GM23338 (cell line): ENCODE data around the gene TMEM190. TPM values are rescaled to one million over a fixed set of nuclear protein-coding genes. Genes with fewer than 3 reads are reported as not detected.

ENCODE experiments used
- ATAC-seq: fragments of 200-7000 bp; cut with Tn5 transposase; 3 replicates; pipeline ENCODE4 v1.9.1; 2020
- DNase-seq: peaks from one replicate; pipeline ENCODE4 v3.0.0-alpha.2; 2015; ENCODE audit warnings: low spot score
- H2AFZ ChIP-seq: fragments of 200-600 bp; sonication (generic); 2 replicates; pipeline ENCODE4 v1.8.0; 2016; ENCODE audit warnings: antibody characterized with exemption, mild to moderate bottlenecking, moderate library complexity
- H3F3A ChIP-seq: fragments of 200-600 bp; sonication (generic); replicated peaks from 2 replicates; pipeline ENCODE4 v1.8.0; 2017; ENCODE audit warnings: antibody characterized with exemption, mixed run types, low read depth
- H3K27ac ChIP-seq: fragments of 200-600 bp; sonication (generic); 2 replicates; pipeline ENCODE4 v1.6.1; 2016; ENCODE audit warnings: low read depth
- H3K27me3 ChIP-seq: fragments of 200-600 bp; sonication (generic); 2 replicates; pipeline ENCODE4 v1.8.0; 2016; ENCODE audit warnings: mild to moderate bottlenecking, mixed run types, moderate library complexity; ENCODE audit not compliant: insufficient read depth
- H3K36me3 ChIP-seq: fragments of 200-600 bp; sonication (generic); 2 replicates; pipeline ENCODE4 v1.8.0; 2016; ENCODE audit warnings: mild to moderate bottlenecking; ENCODE audit not compliant: insufficient read depth
- H3K4me1 ChIP-seq: fragments of 200-600 bp; sonication (generic); 2 replicates; pipeline ENCODE4 v1.8.0; 2016; ENCODE audit warnings: mild to moderate bottlenecking, moderate library complexity; ENCODE audit not compliant: insufficient read depth
- H3K4me2 ChIP-seq: fragments of 200-600 bp; sonication (generic); 2 replicates; pipeline ENCODE4 v1.7.1; 2017; ENCODE audit warnings: mixed run types
- H3K4me3 ChIP-seq: fragments of 200-600 bp; sonication (generic); 2 replicates; pipeline ENCODE4 v1.6.1; 2016; ENCODE audit warnings: mixed run types
- H3K79me2 ChIP-seq: fragments of 200-600 bp; sonication (generic); replicated peaks from 2 replicates; pipeline ENCODE4 v1.8.0; 2017; ENCODE audit warnings: mild to moderate bottlenecking; ENCODE audit not compliant: insufficient read depth
- H3K9me2 ChIP-seq: fragments of 200-600 bp; sonication (generic); 2 replicates; pipeline ENCODE4 v1.8.0; 2017; ENCODE audit not compliant: insufficient read depth
- H4K20me1 ChIP-seq: fragments of 200-600 bp; sonication (generic); replicated peaks from 2 replicates; pipeline ENCODE4 v1.8.0; 2017; ENCODE audit warnings: mild to moderate bottlenecking; ENCODE audit not compliant: insufficient read depth
- H3K27ac Mint-ChIP-seq: 2 replicates; pipeline ENCODE4 v1.8.0; 2020; ENCODE audit warnings: inconsistent platforms, mild to moderate bottlenecking, moderate library complexity, mixed read lengths
- H3K27me3 Mint-ChIP-seq: 3 replicates; pipeline ENCODE4 v1.8.0; 2022; ENCODE audit warnings: low read depth, mild to moderate bottlenecking, moderate library complexity, mixed read lengths, inconsistent platforms; ENCODE audit not compliant: insufficient read depth, poor library complexity
- H3K36me3 Mint-ChIP-seq: 3 replicates; pipeline ENCODE4 v1.8.0; 2021; ENCODE audit warnings: low read depth, mild to moderate bottlenecking, inconsistent platforms, moderate library complexity, mixed read lengths
- H3K4me1 Mint-ChIP-seq: 3 replicates; pipeline ENCODE4 v1.8.0; 2020; ENCODE audit warnings: mild to moderate bottlenecking, inconsistent platforms, mixed read lengths
- H3K4me3 Mint-ChIP-seq: 3 replicates; pipeline ENCODE4 v1.8.0; 2021; ENCODE audit warnings: moderate library complexity, mild to moderate bottlenecking, inconsistent platforms, mixed read lengths
- H3K9me3 Mint-ChIP-seq: 3 replicates; pipeline ENCODE4 v1.8.0; 2020; ENCODE audit warnings: moderate library complexity, mild to moderate bottlenecking, inconsistent platforms, mixed read lengths
- ETS1 ChIP-seq: IDR thresholded peaks from 2 replicates; pipeline ENCODE4 v1.6.1; 2016; ENCODE audit warnings: antibody characterized with exemption
- EZH2 ChIP-seq: fragments of 200-600 bp; sonication (generic); IDR thresholded peaks from one replicate; pipeline ENCODE4 v1.8.0; 2017; ENCODE audit warnings: antibody characterized with exemption, mild to moderate bottlenecking, low read depth; ENCODE audit not compliant: unreplicated experiment
- NANOG ChIP-seq: IDR thresholded peaks from 2 replicates; pipeline ENCODE4 v1.6.1; 2016; ENCODE audit warnings: antibody characterized with exemption, borderline replicate concordance
- REST ChIP-seq: IDR thresholded peaks from one replicate; pipeline ENCODE4 v1.6.1; 2018; ENCODE audit warnings: antibody characterized with exemption; ENCODE audit not compliant: unreplicated experiment
- ZNF114 ChIP-seq: fragments of 250-450 bp; sonication (Bioruptor Pico); IDR thresholded peaks from 2 replicates; pipeline ENCODE4 v1.5.0; 2020; ENCODE audit warnings: mild to moderate bottlenecking, moderate library complexity
- ZNF331 ChIP-seq: fragments of 250-450 bp; sonication (Bioruptor Pico); IDR thresholded peaks from 2 replicates; pipeline ENCODE4 v1.5.0; 2020; ENCODE audit warnings: low read depth, mild to moderate bottlenecking, moderate library complexity
- polyA plus RNA-seq: library from polyadenylated mRNA; unstranded; fragments of >200 nt; fragmentation: Nextera tagmentation; extraction: Ambion mirVana; gene quantifications from 2 replicates; pipeline ENCODE4 v1.2.1, GENCODE V29; 2016
- total RNA-seq: library from RNA; depleted of rRNA; stranded (reverse); fragments of >200 nt; shearing (Covaris generic); gene quantifications from 2 replicates; pipeline ENCODE4 v1.2.3, GENCODE V29; 2014
- TF ChIP-seq, protein P1 (sequence below), 2 experiments: fragments of 200-600 bp in 1 of 2; sonication (generic) in 1 of 2; conservative IDR thresholded peaks; 2 replicates each; pipeline versions ENCODE4 v1.5.1 to v1.6.1; 2016 to 2017; ENCODE audit warnings: antibody characterized with exemption in 2 of 2, low read depth in 2 of 2, mild to moderate bottlenecking in 2 of 2, moderate library complexity in 1 of 2

Gene TMEM190
- total and polyA plus RNA-seq, 2 experiments from 2014 or later = 4.8 TPM; not detected in 1

- TF ChIP-seq NANOG = no peak
- TF ChIP-seq ETS1 = no peak
- TF ChIP-seq, protein P1, sequence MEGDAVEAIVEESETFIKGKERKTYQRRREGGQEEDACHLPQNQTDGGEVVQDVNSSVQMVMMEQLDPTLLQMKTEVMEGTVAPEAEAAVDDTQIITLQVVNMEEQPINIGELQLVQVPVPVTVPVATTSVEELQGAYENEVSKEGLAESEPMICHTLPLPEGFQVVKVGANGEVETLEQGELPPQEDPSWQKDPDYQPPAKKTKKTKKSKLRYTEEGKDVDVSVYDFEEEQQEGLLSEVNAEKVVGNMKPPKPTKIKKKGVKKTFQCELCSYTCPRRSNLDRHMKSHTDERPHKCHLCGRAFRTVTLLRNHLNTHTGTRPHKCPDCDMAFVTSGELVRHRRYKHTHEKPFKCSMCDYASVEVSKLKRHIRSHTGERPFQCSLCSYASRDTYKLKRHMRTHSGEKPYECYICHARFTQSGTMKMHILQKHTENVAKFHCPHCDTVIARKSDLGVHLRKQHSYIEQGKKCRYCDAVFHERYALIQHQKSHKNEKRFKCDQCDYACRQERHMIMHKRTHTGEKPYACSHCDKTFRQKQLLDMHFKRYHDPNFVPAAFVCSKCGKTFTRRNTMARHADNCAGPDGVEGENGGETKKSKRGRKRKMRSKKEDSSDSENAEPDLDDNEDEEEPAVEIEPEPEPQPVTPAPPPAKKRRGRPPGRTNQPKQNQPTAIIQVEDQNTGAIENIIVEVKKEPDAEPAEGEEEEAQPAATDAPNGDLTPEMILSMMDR (conservative IDR thresholded peaks at IDR 0.05; ENCODE audit: low read depth in 2 of 2) = peak; percentile 83 to 94
- no peak for TF ChIP-seq REST
Observed at GRCh38 chr19:55418185-55418584, 41.6 kb downstream of the TMEM190 start (continued).

DNA sequence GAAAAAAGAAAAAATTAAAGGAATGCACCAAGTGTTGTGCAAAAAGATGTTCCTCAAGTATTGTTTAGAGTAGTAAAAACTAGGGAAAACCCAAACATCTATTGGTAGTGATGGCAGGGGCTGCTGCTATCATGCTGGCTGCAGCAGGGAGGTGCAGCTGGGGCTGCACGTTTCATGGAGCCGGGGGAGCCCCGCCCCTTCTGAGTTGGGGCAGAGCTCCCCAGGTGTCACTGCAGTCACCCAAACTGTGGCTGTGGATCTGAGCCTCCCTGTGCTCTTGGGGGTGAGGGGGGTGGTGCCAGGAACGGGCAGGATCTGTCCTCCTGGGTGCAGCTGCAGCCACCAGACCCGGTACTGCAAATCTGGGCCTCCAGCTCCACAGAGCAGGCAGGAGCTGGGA is 42.5 kb downstream of the TMEM190 start:
- Histone ChIP-seq H3K4me3 (no peak overlapping the region), H3K79me2 (no peaks in the 10 kb centered on the region), H4K20me1 (no peaks in the 10 kb centered on the region), H3K9me2 (no peaks in the 10 kb centered on the region), H2AFZ (no peak overlapping the region), H3K36me3 (no peaks in the 10 kb centered on the region), H3K27me3 (peaks cover 7% of the 10 kb centered on the region; the same call in 1 of the 2 replicates), H3K4me2 (no peak overlapping the region), H3K4me1 (no peaks in the 10 kb centered on the region), H3K27ac (no peak overlapping the region), H3F3A (no peaks in the 10 kb centered on the region)
- Mint-ChIP-seq H3K4me3 (no peak overlapping the region), H3K27ac (no peak overlapping the region), H3K4me1 (peaks cover 2% of the 10 kb centered on the region; the same call in 2 of the 3 replicates), H3K36me3 (no peaks in the 10 kb centered on the region; the same call in 2 of the 3 replicates), H3K27me3 (peaks cover 19% of the 10 kb centered on the region), H3K9me3 (peaks cover 14% of the 10 kb centered on the region)
- TF ChIP-seq ZNF331 (CRISPR knock-in tag) (no peak), EZH2 (no peak), ZNF114 (CRISPR knock-in tag) (no peak), REST (no peak)
- TF ChIP-seq, protein P1 (conservative IDR thresholded peaks at IDR 0.05; ENCODE audit: low read depth in 2 of 2) = no peak
- DNase-seq (no peak), ATAC-seq (no peak)
